GM13976 (cell line): ENCODE data around the gene ITGA2.

ENCODE experiments used
- DNase-seq: peaks from one replicate; pipeline ENCODE4 v3.0.0; 2012; ENCODE audit warnings: low spot score
- CTCF ChIP-seq: IDR thresholded peaks from 2 replicates; pipeline ENCODE4 v1.5.1; 2012; ENCODE audit warnings: borderline replicate concordance, mild to moderate bottlenecking; ENCODE audit not compliant: insufficient read depth; ENCODE audit errors: extremely low read depth, missing control alignments, control extremely low read depth
- in situ Hi-C: fragments of 300-500 bp; cut with MboI; formaldehyde crosslinking; loops from one replicate; pipeline ENCODE4 v1.12.0; 2022; ENCODE audit warnings: low sequenced_read_pairs, mixed read lengths, inconsistent platforms; ENCODE audit not compliant: unreplicated experiment

The ITGA2 gene

GRCh38 chr5:52995095-52995494 lies 5.9 kb downstream of the ITGA2 start:
- no peak for TF ChIP-seq CTCF
- in situ Hi-C loops = no loop called here
- DNase-seq = no peak

GRCh38 chr5:52995914-52996313 lies 6.8 kb downstream of the ITGA2 start:
- no peak for DNase-seq
- in situ Hi-C loops = no loop called here

GRCh38 chr5:52996979-52997378 lies 7.8 kb downstream of the ITGA2 start:
- TF ChIP-seq CTCF = no peak
- in situ Hi-C loops = no loop called here
- no peak for DNase-seq

More at GRCh38 chr5:52995914-52996313, 6.8 kb downstream of the ITGA2 start:
- TF ChIP-seq CTCF = no peak

- TF ChIP-seq CTCF = no peak
- in situ Hi-C loops = no loop called here
- DNase-seq = no peak
Measured at GRCh38 chr5:52997424-52997823, 8.3 kb downstream of the ITGA2 start.

GRCh38 chr5:52998552-52999313 lies 9.6 kb downstream of the ITGA2 start:
- in situ Hi-C loops = no loop called here
- DNase-seq = no peak
- TF ChIP-seq CTCF = no peak

GRCh38 chr5:52999344-52999949 lies 10.3 kb downstream of the ITGA2 start:
- no peak for DNase-seq
- no peak for TF ChIP-seq CTCF
- in situ Hi-C loops = no loop called here
